Tibial nerve (tissue), 4 donors: ENCODE data around the gene RGS3.

Experiments
- EP300 ChIP-seq, 2 donors: sonication (generic); formaldehyde crosslinking; IDR thresholded peaks; one replicate each; pipeline ENCODE4 v1.6.1; 2017; ENCODE audit warnings: antibody characterized with exemption in 2 of 2, mild to moderate bottlenecking in 1 of 2
- TF ChIP-seq, protein P1 (sequence below), 5 experiments: fragments of 200-600 bp in 3 of 5; fragments of 450-650 bp in 2 of 5; sonication (generic) in 3 of 5; IDR thresholded peaks; one replicate each; pipeline ENCODE4 v1.5.1; 2016 to 2019; ENCODE audit warnings: antibody characterized with exemption in 5 of 5, mild to moderate bottlenecking in 3 of 5, moderate library complexity in 2 of 5

DNA sequence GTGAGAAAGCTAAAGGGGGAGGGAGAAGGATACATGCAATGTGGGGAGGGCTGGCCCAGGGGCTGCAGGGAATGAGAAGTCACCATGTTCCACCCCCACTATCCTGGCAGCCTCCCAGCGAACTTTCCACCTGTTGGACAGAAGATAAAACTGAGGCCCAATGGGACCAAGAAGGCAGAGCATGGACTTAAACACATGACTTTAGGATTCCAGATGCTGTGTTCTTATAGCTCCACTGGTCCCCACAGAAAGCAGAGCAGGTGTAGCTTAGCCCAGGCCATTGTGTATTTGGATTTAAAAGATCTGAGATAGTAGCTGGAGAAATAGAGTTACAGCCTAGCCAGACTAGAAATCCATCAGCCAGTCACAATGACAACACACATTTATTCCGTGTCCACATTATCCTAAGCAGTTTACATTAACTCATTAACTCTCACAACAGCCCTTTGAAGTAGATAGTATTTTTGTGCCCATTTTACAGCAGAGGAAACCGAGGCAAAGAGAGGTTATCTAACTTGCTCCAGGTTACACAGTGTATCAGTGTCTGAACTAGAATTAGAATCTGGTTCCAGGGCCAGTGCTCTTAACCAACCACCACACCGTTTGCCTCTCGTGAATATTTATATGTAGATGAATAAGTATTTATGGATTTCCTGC, 121.0 kb downstream of the RGS3 start:
- TF ChIP-seq, protein P1, sequence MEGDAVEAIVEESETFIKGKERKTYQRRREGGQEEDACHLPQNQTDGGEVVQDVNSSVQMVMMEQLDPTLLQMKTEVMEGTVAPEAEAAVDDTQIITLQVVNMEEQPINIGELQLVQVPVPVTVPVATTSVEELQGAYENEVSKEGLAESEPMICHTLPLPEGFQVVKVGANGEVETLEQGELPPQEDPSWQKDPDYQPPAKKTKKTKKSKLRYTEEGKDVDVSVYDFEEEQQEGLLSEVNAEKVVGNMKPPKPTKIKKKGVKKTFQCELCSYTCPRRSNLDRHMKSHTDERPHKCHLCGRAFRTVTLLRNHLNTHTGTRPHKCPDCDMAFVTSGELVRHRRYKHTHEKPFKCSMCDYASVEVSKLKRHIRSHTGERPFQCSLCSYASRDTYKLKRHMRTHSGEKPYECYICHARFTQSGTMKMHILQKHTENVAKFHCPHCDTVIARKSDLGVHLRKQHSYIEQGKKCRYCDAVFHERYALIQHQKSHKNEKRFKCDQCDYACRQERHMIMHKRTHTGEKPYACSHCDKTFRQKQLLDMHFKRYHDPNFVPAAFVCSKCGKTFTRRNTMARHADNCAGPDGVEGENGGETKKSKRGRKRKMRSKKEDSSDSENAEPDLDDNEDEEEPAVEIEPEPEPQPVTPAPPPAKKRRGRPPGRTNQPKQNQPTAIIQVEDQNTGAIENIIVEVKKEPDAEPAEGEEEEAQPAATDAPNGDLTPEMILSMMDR (IDR thresholded peaks at IDR 0.05): no peak
- TF ChIP-seq EP300 (IDR thresholded peaks at IDR 0.05): no peak
